HepG2 (cell line): ENCODE data around the gene UBR3. TPM values are rescaled to one million over a fixed set of nuclear protein-coding genes. Genes with fewer than 3 reads are reported as not detected.
A peak's percentile ranks its signal among the peaks of the same experiment; 100 is the strongest.

Experiments used
- ATAC-seq: fragments of 200-7000 bp; cut with Tn5 transposase; 3 replicates; pipeline ENCODE4 v1.9.1; 2020; ENCODE audit warnings: mild to moderate bottlenecking, moderate library complexity
- BruUV-seq: library from RNA; stranded (reverse); fragments of 400-500 nt; replicated peaks from 2 replicates; lab custom pipeline; 2021; lab: Mats Ljungman, UMichigan
- CTCF ChIA-PET: fragments of 300-600 bp; formaldehyde crosslinking; extraction: SDS; loops from one replicate; lab custom pipeline; 2021; ENCODE audit warnings: low total read pairs, inconsistent platforms, low intra/inter-chr PET ratio; lab: Yijun Ruan, JAX
- POLR2A ChIA-PET: fragments of 350-600 bp; sonication (Branson Sonifier 250); formaldehyde crosslinking; loops from one replicate; lab custom pipeline; 2020; ENCODE audit warnings: antibody characterized with exemption, inconsistent platforms; lab: Yijun Ruan, JAX
- DNase-seq: peaks from one replicate; pipeline ENCODE4 v3.0.0-alpha.2; 2015; ENCODE audit warnings: low spot score
- FAIRE-seq: peaks from 3 replicates; lab custom pipeline; 2011; peaks lifted over from hg19 to GRCh38; lab: Jason Lieb, UNC
- H2AFZ ChIP-seq: one replicate; pipeline ENCODE4 v1.6.1; 2011; ENCODE audit warnings: low read length, inconsistent platforms
- H3K27ac ChIP-seq: fragments of 300-600 bp; 3 replicates; pipeline ENCODE4 v1.8.0; 2011; ENCODE audit warnings: mixed run types, mild to moderate bottlenecking, mixed read lengths, low read length, inconsistent platforms; ENCODE audit not compliant: insufficient read depth; ENCODE audit errors: extremely low read length
- H3K27me3 ChIP-seq, 2 experiments: fragments of 200-600 bp in 1 of 2; 2 replicates in 1 of 2; 3 replicates in 1 of 2; pipeline versions ENCODE4 v1.6.0 to v1.8.0; 2011; ENCODE audit warnings: low read length in 2 of 2, mild to moderate bottlenecking in 2 of 2, moderate library complexity in 2 of 2, inconsistent platforms in 1 of 2; ENCODE audit not compliant: insufficient read depth in 2 of 2, control insufficient read depth in 1 of 2
- H3K36me3 ChIP-seq, 2 experiments: fragments of 200-600 bp in 1 of 2; replicated peaks in 1 of 2; 2 replicates in 1 of 2; 3 replicates in 1 of 2; pipeline versions ENCODE4 v1.5.1 to v1.8.0; 2011; ENCODE audit warnings: low read length in 2 of 2, inconsistent platforms in 1 of 2; ENCODE audit not compliant: insufficient read depth in 2 of 2, control insufficient read depth in 1 of 2
- H3K4me1 ChIP-seq: 2 replicates; pipeline ENCODE4 v1.5.1; 2012; ENCODE audit warnings: low read length, inconsistent platforms; ENCODE audit not compliant: insufficient read depth
- H3K4me2 ChIP-seq: 2 replicates; pipeline ENCODE4 v1.6.0; 2011; ENCODE audit warnings: low read depth, low read length, inconsistent platforms
- H3K4me3 ChIP-seq, 3 experiments: fragments of 200-600 bp in 1 of 3; sonication (generic), shearing (Covaris generic) in 1 of 3; replicated peaks in 1 of 3; 2 replicates each; pipeline ENCODE4 v1.5.1; 2011 to 2016; ENCODE audit warnings: low read length in 3 of 3, inconsistent platforms in 2 of 3, low read depth in 2 of 3, mild to moderate bottlenecking in 2 of 3, control low read depth in 1 of 3, mixed read lengths in 1 of 3; ENCODE audit not compliant: insufficient read depth in 1 of 3
- H3K79me2 ChIP-seq: one replicate; pipeline ENCODE4 v1.6.1; 2011; ENCODE audit warnings: low read length, inconsistent platforms; ENCODE audit not compliant: insufficient read depth
- H3K9ac ChIP-seq: 2 replicates; pipeline ENCODE4 v1.6.0; 2011; ENCODE audit warnings: mild to moderate bottlenecking, low read depth, low read length, inconsistent platforms; ENCODE audit not compliant: insufficient read depth
- H3K9me3 ChIP-seq: 2 replicates; pipeline ENCODE4 v1.5.1; 2012; ENCODE audit warnings: mild to moderate bottlenecking, low read length
- H4K20me1 ChIP-seq: 2 replicates; pipeline ENCODE4 v1.6.0; 2011; ENCODE audit warnings: inconsistent platforms, mild to moderate bottlenecking, low read length, moderate library complexity; ENCODE audit not compliant: insufficient read depth
- ARID2 ChIP-seq: sonication (generic); formaldehyde crosslinking; IDR thresholded peaks from 2 replicates; pipeline ENCODE4 v1.8.1; 2022; ENCODE audit warnings: mild to moderate bottlenecking, missing genetic modification reagents, borderline replicate concordance
- BRD4 ChIP-seq: sonication (generic); formaldehyde crosslinking; IDR thresholded peaks from 2 replicates; pipeline ENCODE4 v1.4.0; 2020; ENCODE audit warnings: missing genetic modification reagents
- CBX5 ChIP-seq: sonication (generic); formaldehyde crosslinking; IDR thresholded peaks from 2 replicates; pipeline ENCODE4 v1.4.0; 2020; ENCODE audit warnings: missing genetic modification reagents, borderline replicate concordance
- CEBPB ChIP-seq: IDR thresholded peaks from 2 replicates; pipeline ENCODE4 v1.6.1; 2011; ENCODE audit warnings: low read depth, low read length, improper control_type of control experiment, borderline replicate concordance
- ELF4 ChIP-seq: sonication (generic); formaldehyde crosslinking; IDR thresholded peaks from 2 replicates; pipeline ENCODE4 v1.5.0; 2020; ENCODE audit warnings: missing genetic modification reagents, mild to moderate bottlenecking, moderate library complexity, borderline replicate concordance
- HDAC1 ChIP-seq: sonication (generic); formaldehyde crosslinking; IDR thresholded peaks from 2 replicates; pipeline ENCODE4 v1.5.1; 2020; ENCODE audit warnings: mild to moderate bottlenecking, missing genetic modification reagents
- SIN3B ChIP-seq: fragments of 150-350 bp; IDR thresholded peaks from 2 replicates; pipeline ENCODE4 v1.6.1; 2014; ENCODE audit warnings: low read length
- ZNF816 ChIP-seq: sonication (generic); formaldehyde crosslinking; IDR thresholded peaks from 2 replicates; pipeline ENCODE4 v1.8.0; 2022; ENCODE audit warnings: missing genetic modification reagents, mild to moderate bottlenecking, borderline replicate concordance
- WGBS: methylation state at CpG from one replicate; pipeline ENCODE4 v1.1.6; 2017; ENCODE audit warnings: low lambda C conversion rate; 5-methylcytosine and 5-hydroxymethylcytosine counted together
- in situ Hi-C: cut with HindIII; loops from 2 replicates; pipeline ENCODE4 v1.10.0; 2017; ENCODE audit warnings: low pct_unique_long_range_greater_than_20kb; ENCODE audit not compliant: extremely low pct_ligation_motif_present
- intact Hi-C: fragments of 100-400 bp; cut with micrococcal nuclease; formaldehyde crosslinking; loops from one replicate; pipeline ENCODE4 v1.10.0; 2022; ENCODE audit not compliant: unreplicated experiment
- polyA plus RNA-seq, 8 experiments: library from polyadenylated mRNA; depleted of rRNA in 3 of 8; stranded (reverse) in 7 of 8; unstranded in 1 of 8; fragments of >200 nt; fragmentation: Illumina TruSeq in 4 of 8; extraction: Trizol in 4 of 8; gene quantifications; 2 replicates each; pipeline versions ENCODE4 v1.2.1 to v1.2.3, GENCODE V29; 2011 to 2016; ENCODE audit warnings: low read depth in 4 of 8, missing spikeins in 1 of 8, mixed read lengths in 1 of 8; ENCODE audit not compliant: insufficient read depth in 1 of 8
- total RNA-seq, 5 experiments: library from RNA; depleted of rRNA; stranded (reverse); fragments of >200 nt; fragmentation: Illumina TruSeq; extraction: Trizol; gene quantifications; 2 replicates each; pipeline ENCODE4 v1.2.3, GENCODE V29; 2016; ENCODE audit warnings: low read depth in 1 of 5
- TF ChIP-seq, protein P1 (sequence below): sonication (generic); formaldehyde crosslinking; IDR thresholded peaks from 2 replicates; pipeline ENCODE4; 2020; ENCODE audit warnings: missing genetic modification reagents, mild to moderate bottlenecking, borderline replicate concordance

The UBR3 gene
- total and polyA plus RNA-seq, 2 of the 13 experiments (the other 11 are each of a cell fraction or from before 2014, with no cell fraction given) = 15.1 to 28.0 TPM

DNA sequence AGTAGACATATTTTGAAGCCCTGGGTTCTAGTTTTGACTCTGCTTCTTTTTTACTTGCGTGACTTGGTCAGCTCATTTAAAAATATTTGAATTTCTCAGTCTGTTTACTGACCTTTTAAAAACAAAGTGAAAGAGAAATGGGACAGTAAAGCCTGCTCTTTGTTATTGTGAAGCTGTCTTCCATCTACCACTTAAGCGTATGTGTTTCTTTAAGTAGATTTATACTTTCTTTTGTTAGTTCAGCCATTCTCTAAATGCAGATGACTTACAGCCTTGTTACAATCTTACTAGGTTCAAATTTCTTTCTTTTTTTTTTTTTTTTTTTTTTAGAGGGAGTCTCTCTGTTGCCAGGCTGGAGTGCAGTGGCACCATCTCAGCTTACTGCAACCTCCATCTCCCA is 79.5 kb downstream of the UBR3 start:
- in situ Hi-C loops (no loop called here), intact Hi-C loops (no loop called here)
- no peak overlapping the region for H3K4me3 ChIP-seq
- H3K9me3 ChIP-seq = no peaks in the 10 kb centered on the region
- H3K27ac ChIP-seq = no peak overlapping the region
- peaks cover 3 to 24% of the 10 kb centered on the region in 2 experiments for H3K36me3 ChIP-seq
- ATAC-seq = no peak
- H3K4me2 ChIP-seq = no peak overlapping the region
- no peak for FAIRE-seq
- H3K79me2 ChIP-seq = no peaks in the 10 kb centered on the region
- POLR2A ChIA-PET = no interaction called here
- H3K9ac ChIP-seq = no peak overlapping the region
- no peaks in the 10 kb centered on the region for H3K27me3 ChIP-seq
- no peaks in the 10 kb centered on the region for H4K20me1 ChIP-seq
- CTCF ChIA-PET = no interaction called here
- BruUV-seq = no TSS peak
- no peak for DNase-seq
- TF ChIP-seq SIN3B (no peak), ZNF816 (CRISPR knock-in tag) (no peak), BRD4 (CRISPR knock-in tag) (no peak), HDAC1 (no peak), ELF4 (no peak), ARID2 (no peak)
- TF ChIP-seq, protein P1, sequence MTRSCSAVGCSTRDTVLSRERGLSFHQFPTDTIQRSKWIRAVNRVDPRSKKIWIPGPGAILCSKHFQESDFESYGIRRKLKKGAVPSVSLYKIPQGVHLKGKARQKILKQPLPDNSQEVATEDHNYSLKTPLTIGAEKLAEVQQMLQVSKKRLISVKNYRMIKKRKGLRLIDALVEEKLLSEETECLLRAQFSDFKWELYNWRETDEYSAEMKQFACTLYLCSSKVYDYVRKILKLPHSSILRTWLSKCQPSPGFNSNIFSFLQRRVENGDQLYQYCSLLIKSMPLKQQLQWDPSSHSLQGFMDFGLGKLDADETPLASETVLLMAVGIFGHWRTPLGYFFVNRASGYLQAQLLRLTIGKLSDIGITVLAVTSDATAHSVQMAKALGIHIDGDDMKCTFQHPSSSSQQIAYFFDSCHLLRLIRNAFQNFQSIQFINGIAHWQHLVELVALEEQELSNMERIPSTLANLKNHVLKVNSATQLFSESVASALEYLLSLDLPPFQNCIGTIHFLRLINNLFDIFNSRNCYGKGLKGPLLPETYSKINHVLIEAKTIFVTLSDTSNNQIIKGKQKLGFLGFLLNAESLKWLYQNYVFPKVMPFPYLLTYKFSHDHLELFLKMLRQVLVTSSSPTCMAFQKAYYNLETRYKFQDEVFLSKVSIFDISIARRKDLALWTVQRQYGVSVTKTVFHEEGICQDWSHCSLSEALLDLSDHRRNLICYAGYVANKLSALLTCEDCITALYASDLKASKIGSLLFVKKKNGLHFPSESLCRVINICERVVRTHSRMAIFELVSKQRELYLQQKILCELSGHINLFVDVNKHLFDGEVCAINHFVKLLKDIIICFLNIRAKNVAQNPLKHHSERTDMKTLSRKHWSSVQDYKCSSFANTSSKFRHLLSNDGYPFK = no peak
- 98% methylated on average over 2 of the region's 2 CpGs for WGBS
- H2AFZ ChIP-seq = no peak overlapping the region
- no peaks in the 10 kb centered on the region for H3K4me1 ChIP-seq

DNA sequence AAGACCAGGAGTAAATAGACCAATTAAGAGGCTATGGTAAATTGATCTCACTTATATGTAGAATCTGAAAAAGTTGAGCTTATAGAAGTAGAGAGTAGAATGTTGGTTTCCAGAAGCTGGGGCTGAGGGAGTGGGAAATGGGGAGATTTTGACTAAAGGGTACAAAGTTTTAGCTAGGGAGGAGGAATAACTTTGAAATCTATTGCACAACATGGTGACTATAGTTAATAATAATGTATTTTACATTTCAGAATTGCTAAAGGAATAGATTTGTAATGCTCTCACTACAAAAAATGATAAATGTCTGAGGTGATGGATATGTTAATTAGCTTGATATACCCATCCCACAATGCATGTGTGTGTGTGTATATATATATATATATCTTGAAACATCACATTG is 82.1 kb downstream of the UBR3 start:
- ChIA-PET CTCF (no interaction called here), POLR2A (no interaction called here)
- no peak for FAIRE-seq

More for the DNA sequence above, 82.1 kb downstream of the UBR3 start:
- TF ChIP-seq CEBPB (peak; percentile 40; the same call in 1 of the 2 replicates), CBX5 (CRISPR knock-in tag) (no peak)
- TF ChIP-seq, all 625 proteins: peak for 1
- no peak for ATAC-seq
- H3K27ac ChIP-seq = no peak overlapping the region
- no peaks in the 10 kb centered on the region for H4K20me1 ChIP-seq
- no peak overlapping the region for H3K9ac ChIP-seq
- BruUV-seq = no TSS peak
- in situ Hi-C loops = no loop called here
- no peaks in the 10 kb centered on the region for H3K4me1 ChIP-seq
- intact Hi-C loops = no loop called here
- H3K4me3 ChIP-seq = no peak overlapping the region
- no peaks in the 10 kb centered on the region for H3K27me3 ChIP-seq
- no peaks in the 10 kb centered on the region for H3K9me3 ChIP-seq
- DNase-seq = no peak
- H3K79me2 ChIP-seq = no peaks in the 10 kb centered on the region
- H2AFZ ChIP-seq = no peak overlapping the region
- no peak overlapping the region for H3K4me2 ChIP-seq
- H3K36me3 ChIP-seq = peaks cover 3 to 34% of the 10 kb centered on the region in 2 experiments; a peak in 4 of 5 replicates
